ENCODE results near the gene AHSG.

DNA sequence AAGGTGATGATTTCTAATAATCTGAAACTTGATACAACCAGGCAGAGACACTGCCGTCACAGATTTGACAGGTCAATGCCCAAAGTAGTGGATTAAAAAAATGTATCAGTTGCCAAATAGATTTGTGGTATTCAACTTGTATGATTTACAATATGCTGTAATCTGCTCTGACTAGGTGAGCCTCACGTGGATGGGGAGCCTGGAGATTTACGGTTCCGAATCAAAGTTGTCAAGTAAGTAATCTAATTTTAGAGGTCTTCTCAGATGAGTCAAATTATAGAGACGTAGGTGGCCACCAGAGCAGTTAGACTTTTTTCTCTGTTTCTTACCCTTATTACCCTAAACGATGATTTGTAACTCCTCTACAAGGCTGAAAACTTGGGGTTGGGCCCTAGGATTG, 30.3 kb upstream of the AHSG start:
- TF ChIP-seq, protein P1, sequence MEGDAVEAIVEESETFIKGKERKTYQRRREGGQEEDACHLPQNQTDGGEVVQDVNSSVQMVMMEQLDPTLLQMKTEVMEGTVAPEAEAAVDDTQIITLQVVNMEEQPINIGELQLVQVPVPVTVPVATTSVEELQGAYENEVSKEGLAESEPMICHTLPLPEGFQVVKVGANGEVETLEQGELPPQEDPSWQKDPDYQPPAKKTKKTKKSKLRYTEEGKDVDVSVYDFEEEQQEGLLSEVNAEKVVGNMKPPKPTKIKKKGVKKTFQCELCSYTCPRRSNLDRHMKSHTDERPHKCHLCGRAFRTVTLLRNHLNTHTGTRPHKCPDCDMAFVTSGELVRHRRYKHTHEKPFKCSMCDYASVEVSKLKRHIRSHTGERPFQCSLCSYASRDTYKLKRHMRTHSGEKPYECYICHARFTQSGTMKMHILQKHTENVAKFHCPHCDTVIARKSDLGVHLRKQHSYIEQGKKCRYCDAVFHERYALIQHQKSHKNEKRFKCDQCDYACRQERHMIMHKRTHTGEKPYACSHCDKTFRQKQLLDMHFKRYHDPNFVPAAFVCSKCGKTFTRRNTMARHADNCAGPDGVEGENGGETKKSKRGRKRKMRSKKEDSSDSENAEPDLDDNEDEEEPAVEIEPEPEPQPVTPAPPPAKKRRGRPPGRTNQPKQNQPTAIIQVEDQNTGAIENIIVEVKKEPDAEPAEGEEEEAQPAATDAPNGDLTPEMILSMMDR (conservative IDR thresholded peaks at IDR 0.05; ENCODE audit: low read length), result no peak
- TF ChIP-seq EZH2phosphoT487 (IDR thresholded peaks at IDR 0.05; ENCODE audit: borderline replicate concordance), result no peak

Data from Loucy (cell line).